Esophagus (tissue), 2 donors: ENCODE measurements around the gene RUBCNL. TPM values are rescaled to one million over a fixed set of nuclear protein-coding genes. Genes with fewer than 3 reads are reported as not detected.

Experiments used
- H3K27ac ChIP-seq, 2 donors: one replicate each; pipeline ENCODE4 v1.5.1; 2013; ENCODE audit warnings: low read depth in 2 of 2, mild to moderate bottlenecking in 2 of 2, inconsistent platforms in 1 of 2, low read length in 1 of 2, moderate library complexity in 1 of 2
- H3K27me3 ChIP-seq, 2 donors: one replicate each; pipeline ENCODE4 v1.6.1; 2013; ENCODE audit warnings: low read length in 2 of 2, control low read depth in 1 of 2, mild to moderate bottlenecking in 1 of 2; ENCODE audit not compliant: insufficient read depth in 2 of 2, control insufficient read depth in 1 of 2
- H3K36me3 ChIP-seq, 2 donors: one replicate each; pipeline ENCODE4 v1.6.1; 2013; ENCODE audit warnings: low read length in 1 of 2; ENCODE audit not compliant: control insufficient read depth in 2 of 2, insufficient read depth in 2 of 2
- H3K4me1 ChIP-seq, 2 donors: one replicate each; pipeline ENCODE4 v1.6.1; 2013; ENCODE audit warnings: low read length in 1 of 2; ENCODE audit not compliant: control insufficient read depth in 2 of 2, insufficient read depth in 2 of 2
- H3K4me3 ChIP-seq, 2 donors: one replicate each; pipeline ENCODE4 v1.5.1; 2013; ENCODE audit warnings: low read length in 2 of 2, mild to moderate bottlenecking in 2 of 2, low read depth in 1 of 2, moderate library complexity in 1 of 2
- H3K9me3 ChIP-seq, 2 donors: one replicate each; pipeline ENCODE4 v1.6.1; 2013; ENCODE audit warnings: mild to moderate bottlenecking in 2 of 2, low read depth in 1 of 2, low read length in 1 of 2, moderate library complexity in 1 of 2; ENCODE audit not compliant: control insufficient read depth in 2 of 2, insufficient read depth in 1 of 2
- WGBS, 2 donors: extraction: QIAGEN DNeasy Blood & Tissue Kit; methylation state at CpG; one replicate each; pipeline ENCODE4 v1.1.7; 2013; 5-methylcytosine and 5-hydroxymethylcytosine counted together
- polyA plus RNA-seq, 2 donors: library from polyadenylated mRNA; stranded (reverse); fragments of 200-250 nt; gene quantifications; one replicate each; pipeline ENCODE4 v1.2.3, GENCODE V29; 2013
- donor health status: healthy with polysubstance abuse.
- donor health status: Bipolar disorder and iron deficiency.

The RUBCNL gene
- polyA plus RNA-seq, 2 donors, result 0.26 to 0.28 TPM

GRCh38 chr13:46334035-46334822 lies 52.8 kb downstream of the RUBCNL start:
- H3K9me3 ChIP-seq, result no peaks in the 10 kb centered on the region
- WGBS, 2 donors, result 80 to 83% methylated on average over 10 of the region's 10 CpGs
- no peaks in the 10 kb centered on the region for H3K27me3 ChIP-seq
- no peak overlapping the region for H3K27ac ChIP-seq
- no peaks in the 10 kb centered on the region for H3K36me3 ChIP-seq
- no peak overlapping the region for H3K4me3 ChIP-seq
- H3K4me1 ChIP-seq, result no peaks in the 10 kb centered on the region

- 62 to 64% methylated on average over 5 of the region's 5 CpGs for WGBS, 2 donors
- no peaks in the 10 kb centered on the region for H3K4me1 ChIP-seq
- H3K9me3 ChIP-seq, result no peaks in the 10 kb centered on the region
- no peaks in the 10 kb centered on the region for H3K27me3 ChIP-seq
- H3K4me3 ChIP-seq, result no peak overlapping the region
- no peaks in the 10 kb centered on the region for H3K36me3 ChIP-seq
- no peak overlapping the region for H3K27ac ChIP-seq
These were observed 54.3 kb downstream of the RUBCNL start for GRCh38 chr13:46332772-46333171.

- Histone ChIP-seq H3K4me3 (no peak overlapping the region), H3K36me3 (no peaks in the 10 kb centered on the region), H3K27ac (no peak overlapping the region), H3K27me3 (no peaks in the 10 kb centered on the region), H3K9me3 (no peaks in the 10 kb centered on the region), H3K4me1 (no peaks in the 10 kb centered on the region)
- WGBS, 2 donors, result 88 to 91% methylated on average over 7 of the region's 7 CpGs
These were observed 57.4 kb downstream of the RUBCNL start for GRCh38 chr13:46329624-46330023.

- 77 to 79% methylated on average over 1 of the region's 1 CpG for WGBS, 2 donors
- H3K4me1 ChIP-seq, result no peaks in the 10 kb centered on the region
- no peak overlapping the region for H3K27ac ChIP-seq
- no peaks in the 10 kb centered on the region for H3K27me3 ChIP-seq
- no peak overlapping the region for H3K4me3 ChIP-seq
- H3K9me3 ChIP-seq, result no peaks in the 10 kb centered on the region
- no peaks in the 10 kb centered on the region for H3K36me3 ChIP-seq
These were observed 59.8 kb downstream of the RUBCNL start for GRCh38 chr13:46327246-46327645.

DNA sequence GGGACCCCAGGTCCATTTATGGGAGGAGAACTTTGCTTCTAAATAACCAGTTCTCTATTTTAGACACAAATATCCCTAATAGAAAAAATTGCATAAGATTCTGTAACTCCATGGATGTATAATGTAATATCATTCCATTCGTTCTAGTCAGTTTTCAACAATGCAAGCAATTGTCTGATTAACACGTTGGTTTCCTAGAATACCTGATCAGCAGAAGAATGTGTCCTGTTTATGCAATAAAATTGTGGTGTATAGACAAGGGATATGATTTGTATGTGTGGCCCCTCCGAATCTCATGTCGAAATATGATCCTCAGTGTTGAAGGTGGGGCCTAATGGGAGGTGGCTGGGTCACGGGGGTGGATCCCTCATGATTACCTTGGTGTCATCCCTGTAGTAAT lies 62.1 kb downstream of the RUBCNL start:
- H3K4me3 ChIP-seq, result no peak overlapping the region
- H3K27ac ChIP-seq, result no peak overlapping the region
- H3K9me3 ChIP-seq, result no peaks in the 10 kb centered on the region
- H3K36me3 ChIP-seq, result no peaks in the 10 kb centered on the region
- H3K4me1 ChIP-seq, result no peaks in the 10 kb centered on the region
- WGBS, 2 donors, result 66 to 74% methylated on average over 5 of the region's 5 CpGs
- no peaks in the 10 kb centered on the region for H3K27me3 ChIP-seq

- 58 to 59% methylated on average over 17 of the region's 17 CpGs for WGBS, 2 donors
- Histone ChIP-seq H3K9me3 (no peaks in the 10 kb centered on the region), H3K27me3 (no peaks in the 10 kb centered on the region), H3K4me3 (no peak overlapping the region), H3K27ac (no peak overlapping the region), H3K36me3 (no peaks in the 10 kb centered on the region), H3K4me1 (no peaks in the 10 kb centered on the region)
These were observed 65.4 kb downstream of the RUBCNL start for GRCh38 chr13:46321494-46322225.

GRCh38 chr13:46320821-46321220 lies 66.2 kb downstream of the RUBCNL start:
- Histone ChIP-seq H3K36me3 (no peaks in the 10 kb centered on the region), H3K4me1 (no peaks in the 10 kb centered on the region), H3K4me3 (no peak overlapping the region), H3K27me3 (no peaks in the 10 kb centered on the region), H3K27ac (no peak overlapping the region), H3K9me3 (no peaks in the 10 kb centered on the region)
- 82 to 89% methylated on average over 4 of the region's 4 CpGs for WGBS, 2 donors

- WGBS, 2 donors, result 59 to 64% methylated on average over 3 of the region's 3 CpGs
- Histone ChIP-seq H3K4me3 (no peak overlapping the region), H3K9me3 (no peaks in the 10 kb centered on the region), H3K27me3 (no peaks in the 10 kb centered on the region), H3K27ac (no peak overlapping the region), H3K36me3 (no peaks in the 10 kb centered on the region), H3K4me1 (no peaks in the 10 kb centered on the region)
These were observed 66.6 kb downstream of the RUBCNL start for GRCh38 chr13:46320406-46320805.

DNA sequence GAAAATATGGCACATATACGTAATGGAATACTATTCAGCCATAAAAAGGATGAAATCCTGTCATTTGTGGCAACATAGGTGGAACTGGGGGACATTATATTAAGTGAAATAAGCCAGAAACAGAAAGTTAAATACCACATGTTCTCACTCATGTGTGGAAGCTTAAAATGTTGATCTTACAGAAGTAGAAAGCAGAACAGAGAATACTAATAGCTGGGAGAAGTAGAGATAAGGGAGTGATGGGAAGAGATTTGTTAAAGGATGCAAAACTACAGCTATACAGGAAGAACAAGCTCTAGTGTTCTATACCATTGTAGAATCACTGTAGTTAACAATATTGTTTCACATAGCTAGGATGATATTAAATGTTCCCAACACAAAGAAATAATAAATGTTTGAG lies 68.1 kb downstream of the RUBCNL start:
- Histone ChIP-seq H3K4me1 (no peaks in the 10 kb centered on the region), H3K9me3 (no peaks in the 10 kb centered on the region), H3K27me3 (no peaks in the 10 kb centered on the region), H3K27ac (no peak overlapping the region), H3K4me3 (no peak overlapping the region), H3K36me3 (no peaks in the 10 kb centered on the region)
- WGBS, 2 donors, result 80 to 88% methylated on average over 1 of the region's 1 CpG

- no peaks in the 10 kb centered on the region for H3K9me3 ChIP-seq
- H3K4me1 ChIP-seq, result no peaks in the 10 kb centered on the region
- no peaks in the 10 kb centered on the region for H3K36me3 ChIP-seq
- H3K4me3 ChIP-seq, result no peak overlapping the region
- H3K27me3 ChIP-seq, result no peaks in the 10 kb centered on the region
- no peak overlapping the region for H3K27ac ChIP-seq
These were observed 69.9 kb downstream of the RUBCNL start for GRCh38 chr13:46317120-46317519.
